Hypothalamus (tissue), 51 donors: ENCODE results near the gene ZNRF3.
"Not testable (repeated sequence)": the region's sequence is repeated elsewhere in the genome, so short reads cannot be mapped to it uniquely, and the experiment has no call there.

Experiments used
- DNase-seq, 51 donors: peaks; one replicate each; lab custom pipeline; 2025; lab: John Stamatoyannopoulos, UW

The ZNRF3 gene

DNA sequence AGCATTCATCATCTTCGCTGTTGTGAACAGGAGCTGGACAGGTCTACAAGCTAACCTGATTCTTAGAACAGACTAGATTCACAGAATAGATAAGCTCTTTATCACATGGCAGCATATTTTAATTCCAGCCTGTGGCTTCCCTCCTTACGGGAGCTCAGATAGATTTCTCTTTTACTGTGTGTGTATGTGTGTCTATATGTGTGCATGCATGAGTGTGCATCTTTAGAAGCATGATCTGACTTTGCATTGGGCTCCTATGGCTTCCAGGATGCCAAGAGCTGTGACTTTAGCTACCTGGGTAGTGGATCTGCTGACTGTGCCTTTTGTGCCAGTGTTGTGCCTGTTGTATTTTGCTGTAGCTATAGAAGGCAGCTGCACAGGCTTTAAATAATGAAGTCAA is 44.3 kb downstream of the ZNRF3 start:
- DNase-seq = no peak

DNA sequence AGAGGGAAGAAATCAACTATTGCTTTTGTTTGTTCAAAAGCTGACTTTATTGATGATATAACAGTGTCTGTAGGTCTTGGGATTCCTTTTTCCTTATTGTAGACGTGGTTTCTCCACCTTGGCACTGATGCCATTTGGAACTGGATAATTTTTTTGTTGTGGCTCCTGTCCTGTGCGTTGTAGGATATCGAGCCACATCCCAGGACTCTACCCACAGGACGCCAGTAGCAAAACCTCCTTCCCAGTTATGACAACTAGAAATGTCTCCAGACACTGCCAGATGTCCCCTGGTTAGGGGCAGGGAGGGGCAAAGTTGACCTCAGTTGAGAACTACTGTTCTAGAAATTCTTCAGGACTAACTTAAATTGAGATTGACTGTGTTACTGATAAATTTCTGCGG is 45.8 kb downstream of the ZNRF3 start:
- DNase-seq = no peak

DNA sequence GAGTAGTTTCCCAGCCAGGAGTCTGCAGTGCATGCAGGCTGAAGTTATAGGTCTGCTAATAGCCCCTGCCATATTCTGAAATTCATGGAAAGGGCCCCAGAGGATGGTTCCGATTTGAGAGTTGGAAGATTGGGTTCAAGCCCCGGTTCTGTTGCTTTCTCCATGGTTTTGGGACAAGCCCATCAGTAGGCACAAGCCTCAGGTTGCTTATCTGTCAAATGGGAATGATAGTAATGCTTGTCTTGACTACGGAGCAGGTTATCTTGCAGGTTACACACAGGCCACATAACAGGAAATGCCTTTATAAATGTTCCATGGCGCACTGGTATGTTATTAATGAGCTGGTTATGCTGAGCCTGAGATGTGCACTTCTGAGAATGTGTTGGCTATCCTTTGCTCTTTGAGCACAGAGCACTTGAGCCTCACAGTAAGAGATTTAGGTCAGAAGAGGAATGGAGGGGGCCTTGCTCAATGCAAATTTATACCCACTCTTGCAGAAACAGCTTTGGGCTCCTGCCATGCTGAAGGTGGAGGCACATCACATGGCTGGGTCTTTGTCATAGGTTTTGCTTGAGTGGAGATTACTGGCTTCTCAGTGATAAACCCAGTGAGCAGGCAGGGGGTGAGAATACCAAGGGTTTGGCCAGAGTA is 47.1 kb downstream of the ZNRF3 start:
- DNase-seq = peak in 1 of 51 donors; percentile 7

DNA sequence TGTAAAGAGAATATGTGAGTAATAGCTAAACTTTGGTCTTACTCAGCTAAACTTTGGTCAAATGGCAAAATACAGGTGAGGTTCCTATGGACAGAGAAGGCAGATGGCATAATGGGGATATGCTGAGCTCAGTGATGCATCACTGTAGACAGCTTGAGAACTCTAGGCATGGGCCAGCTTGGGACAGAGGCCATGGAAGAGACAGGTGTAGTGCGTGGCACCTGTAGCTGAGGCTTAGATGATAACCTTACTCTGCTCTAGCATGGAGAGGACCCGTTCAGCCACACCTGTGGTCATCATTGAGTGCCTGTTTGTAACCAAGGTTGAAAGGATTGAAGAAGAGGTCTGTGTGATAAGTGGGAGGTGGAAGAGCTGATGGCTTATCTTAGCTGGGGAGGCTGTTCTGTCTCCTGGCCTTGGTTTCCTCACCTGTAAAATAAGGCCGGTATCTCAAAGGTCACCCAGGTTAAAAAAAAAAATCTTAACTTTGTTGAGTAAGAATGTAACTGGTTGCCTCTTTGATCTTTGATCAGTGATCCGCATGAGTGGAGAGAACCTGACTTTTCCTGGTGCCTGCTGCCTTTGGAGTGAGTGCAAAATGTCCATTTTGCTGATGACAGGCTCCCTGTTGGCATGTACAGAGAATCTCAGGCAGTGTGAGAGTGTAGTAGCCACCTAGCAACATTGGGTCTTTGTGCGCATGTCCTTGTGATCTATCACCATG is 48.6 kb downstream of the ZNRF3 start:
- DNase-seq = no peak

DNA sequence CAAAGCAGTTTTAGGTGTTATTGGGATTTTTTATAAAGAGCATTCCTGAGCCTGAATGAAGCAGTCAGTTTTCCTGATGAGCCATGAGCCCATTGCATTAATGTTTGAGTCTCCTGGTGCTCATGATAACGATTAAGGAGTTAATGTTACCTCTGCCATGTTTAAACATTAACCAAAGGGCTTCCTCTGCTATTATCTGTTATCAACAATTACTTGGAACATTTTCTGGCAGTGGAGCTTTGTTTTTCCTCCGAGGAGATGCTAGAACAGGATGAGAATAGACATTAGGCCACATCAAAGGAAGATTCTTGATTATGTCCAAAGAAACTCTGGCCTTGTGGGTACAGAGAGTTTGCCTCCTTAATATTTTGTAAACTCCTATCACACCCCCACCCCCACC is 49.9 kb downstream of the ZNRF3 start:
- no peak for DNase-seq

DNA sequence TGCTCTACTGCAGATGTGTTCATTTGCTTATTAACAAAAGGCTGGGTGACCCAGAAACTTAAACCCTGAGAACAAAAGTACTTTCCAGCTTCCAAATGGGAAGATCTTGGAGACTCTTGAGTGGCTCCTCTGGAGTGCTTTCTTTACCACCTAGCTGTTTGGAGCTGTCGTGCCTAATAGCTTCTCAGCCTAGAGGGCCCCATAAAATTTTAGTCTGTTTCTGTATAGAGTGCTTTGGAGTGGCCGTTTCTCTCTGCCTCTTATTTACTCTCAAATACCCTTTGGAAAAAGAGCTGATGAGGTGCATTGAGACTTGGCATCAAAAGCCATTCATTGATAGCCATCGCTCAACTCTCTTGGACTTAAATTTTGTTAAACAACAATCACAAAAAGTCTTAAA is 50.7 kb downstream of the ZNRF3 start:
- DNase-seq = no peak

DNA sequence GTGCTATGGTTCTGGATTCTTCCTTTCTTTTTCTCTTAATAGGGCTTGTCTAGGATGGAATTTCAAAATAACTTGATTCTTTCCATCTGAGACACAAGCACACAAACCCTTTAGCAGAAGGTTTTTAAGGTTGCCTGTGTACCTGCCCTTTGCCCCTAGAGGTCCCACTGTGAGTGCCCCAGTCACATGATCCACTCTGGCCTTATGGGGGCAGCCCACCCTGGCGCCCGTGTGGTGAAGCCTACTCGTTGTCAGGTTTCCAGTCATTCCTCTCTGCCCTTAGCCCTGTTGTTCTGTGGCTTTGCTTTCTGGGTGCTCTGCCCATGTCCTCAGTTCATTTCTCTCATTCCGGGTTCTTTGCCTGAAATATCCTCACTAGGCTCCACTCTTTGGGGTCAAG is 51.8 kb downstream of the ZNRF3 start:
- no peak for DNase-seq

DNA sequence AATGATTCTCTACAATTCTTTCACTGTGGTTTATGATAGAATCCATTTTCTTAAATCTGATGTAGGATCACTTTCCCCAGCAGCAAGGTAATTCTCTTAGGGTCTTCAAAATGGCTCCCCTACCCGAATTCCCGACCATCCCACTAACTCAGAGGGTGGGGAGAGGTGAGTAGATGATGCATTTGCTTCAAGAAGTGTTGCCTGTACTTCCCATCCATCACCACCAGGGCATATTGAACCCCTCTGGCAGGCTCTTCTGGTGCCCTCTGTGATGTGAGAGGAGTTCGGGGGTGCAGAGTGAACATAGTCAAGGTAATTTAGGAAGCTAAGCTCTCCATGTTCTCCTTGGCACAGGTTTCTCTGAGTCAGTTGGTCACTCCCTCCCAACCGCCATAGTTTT is 52.3 kb downstream of the ZNRF3 start:
- no peak for DNase-seq

DNA sequence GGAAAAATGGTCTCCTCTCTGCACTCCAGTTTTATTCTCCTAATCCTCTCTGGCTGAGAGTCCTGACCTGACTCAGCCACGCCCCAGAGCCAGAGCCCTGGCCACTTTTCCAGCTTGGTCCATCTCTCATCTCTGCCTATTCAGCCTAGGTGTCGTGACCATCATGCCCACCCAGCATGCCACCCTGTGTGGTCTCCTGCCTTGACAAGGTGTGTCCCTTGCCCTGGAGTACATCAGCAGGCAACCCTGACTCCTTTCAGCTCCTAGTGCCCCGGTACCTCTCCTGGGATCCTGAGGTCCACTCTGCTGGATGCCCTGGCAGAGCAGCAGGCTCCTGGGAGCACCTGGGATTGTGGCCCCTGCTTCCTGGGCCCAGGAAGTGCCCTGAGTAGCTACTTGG is 52.8 kb downstream of the ZNRF3 start:
- no peak for DNase-seq

DNA sequence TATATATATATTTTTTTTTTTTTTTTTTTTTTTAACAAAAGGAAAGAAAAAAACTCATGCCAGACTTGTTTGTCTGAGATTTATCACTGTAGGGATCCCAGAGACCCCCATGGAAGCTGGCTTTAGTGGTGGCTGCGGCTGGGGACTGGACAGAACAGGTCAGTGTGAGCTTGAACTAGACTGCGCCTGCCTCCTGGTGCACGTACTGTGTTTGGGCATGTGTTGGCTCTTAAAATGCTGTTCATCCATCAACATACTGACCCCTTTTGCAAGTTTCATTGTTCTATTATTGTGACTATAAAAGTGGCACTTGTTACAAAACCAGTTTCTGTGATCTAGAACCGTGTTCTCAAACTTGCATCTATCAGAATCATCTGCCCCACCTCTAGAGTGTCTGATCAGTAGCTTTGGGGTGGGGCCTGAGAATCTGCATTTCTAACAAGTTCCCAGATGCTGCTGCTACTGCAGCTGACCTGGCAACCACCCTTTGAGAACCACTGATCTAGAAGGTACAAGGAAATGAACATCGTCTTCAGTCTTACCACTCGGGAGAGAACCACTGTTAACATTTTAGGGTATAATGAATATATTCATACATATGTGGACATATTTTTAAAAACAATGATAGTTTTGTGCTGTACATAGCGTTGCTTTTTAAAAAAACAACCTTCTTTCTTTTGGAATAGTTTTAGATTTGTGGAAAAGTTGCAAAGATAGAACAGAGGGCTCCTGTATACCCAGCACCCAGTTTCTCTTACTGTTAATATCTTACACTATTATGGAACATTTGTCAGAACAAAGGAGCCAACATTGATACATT is 54.0 kb downstream of the ZNRF3 start:
- no peak for DNase-seq

DNA sequence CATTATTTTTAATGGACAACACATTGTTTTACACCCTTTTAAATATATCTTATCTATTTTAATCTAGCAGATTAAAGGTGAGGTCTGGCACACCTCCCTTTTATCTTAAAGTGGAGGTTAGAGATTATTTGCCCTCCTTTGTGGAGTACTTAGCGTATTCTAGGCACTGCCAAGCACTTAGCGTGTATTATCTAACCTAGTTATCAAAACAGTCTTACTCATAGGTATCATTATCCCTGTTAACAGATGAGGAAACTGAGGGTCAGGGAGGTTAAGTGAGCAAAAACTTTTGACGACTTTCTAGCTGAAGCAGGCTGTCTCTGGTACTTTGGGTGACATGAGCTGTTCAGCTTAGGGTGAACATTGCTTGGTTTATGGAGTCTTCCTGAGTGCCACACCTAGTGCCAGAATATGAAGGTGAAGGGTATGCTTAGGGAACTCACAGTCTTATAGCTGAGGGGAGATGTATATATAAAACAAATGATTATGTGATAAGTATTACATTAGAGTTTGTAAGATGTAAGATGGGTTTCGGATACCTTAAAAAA is 55.0 kb downstream of the ZNRF3 start:
- DNase-seq = no peak

DNA sequence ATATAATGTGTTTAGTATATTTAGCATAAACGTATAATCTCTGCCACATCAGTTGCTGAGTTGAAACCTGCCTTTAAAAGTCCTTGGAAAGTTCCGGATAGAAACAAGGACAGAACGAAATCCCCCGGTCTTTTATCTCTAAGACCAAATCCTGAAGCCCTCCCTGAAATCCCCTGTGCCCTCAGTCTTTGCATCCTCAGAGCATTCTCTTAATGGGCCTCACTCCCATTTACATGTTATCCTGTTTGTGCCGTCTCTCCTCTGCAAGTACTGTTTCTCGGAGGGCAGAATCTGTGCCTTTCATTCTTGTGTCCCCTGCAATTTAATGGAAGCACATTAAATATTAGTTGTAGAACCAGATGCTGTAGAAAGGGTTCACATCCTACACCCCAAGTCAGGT is 56.0 kb downstream of the ZNRF3 start:
- DNase-seq = no peak

DNA sequence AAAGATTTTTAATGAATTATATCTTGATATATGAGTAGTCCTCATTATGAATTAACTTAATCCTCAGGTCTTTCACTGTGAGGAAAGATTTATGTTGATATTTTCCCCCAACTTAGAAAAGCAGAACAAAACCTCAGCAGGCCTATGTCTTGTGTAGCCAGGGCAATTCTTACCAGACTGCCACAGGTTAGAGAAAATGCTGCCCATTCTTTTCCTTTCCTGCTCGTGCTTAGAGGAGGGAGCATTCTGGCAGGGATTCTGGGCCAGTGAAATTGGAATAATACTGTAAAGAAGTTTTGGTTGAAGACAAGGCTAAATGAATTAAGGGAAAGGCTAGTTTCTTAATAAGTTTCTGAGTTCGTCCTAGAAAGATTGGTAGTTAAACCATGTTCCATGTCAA is 56.6 kb downstream of the ZNRF3 start:
- no peak for DNase-seq

DNA sequence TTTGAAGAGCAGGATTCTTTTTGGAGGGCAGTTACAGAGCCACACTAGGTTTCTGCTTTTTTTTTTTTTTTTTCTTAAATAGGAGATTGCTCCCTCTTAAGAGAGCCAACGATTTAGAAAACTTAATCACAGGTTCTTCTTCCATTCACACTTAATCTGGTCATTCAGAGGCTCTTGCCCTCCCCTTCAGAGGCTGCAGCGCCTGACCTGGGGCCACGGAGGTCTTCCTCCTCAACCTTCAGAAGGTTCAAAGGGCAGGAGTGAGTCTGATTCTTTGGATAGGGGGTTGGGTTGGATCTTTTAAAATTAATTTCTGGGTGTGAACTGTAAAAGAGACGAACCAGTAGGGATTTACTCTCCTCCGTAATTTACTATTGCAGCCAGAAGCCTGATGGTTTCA is 57.1 kb downstream of the ZNRF3 start:
- DNase-seq = no peak

DNA sequence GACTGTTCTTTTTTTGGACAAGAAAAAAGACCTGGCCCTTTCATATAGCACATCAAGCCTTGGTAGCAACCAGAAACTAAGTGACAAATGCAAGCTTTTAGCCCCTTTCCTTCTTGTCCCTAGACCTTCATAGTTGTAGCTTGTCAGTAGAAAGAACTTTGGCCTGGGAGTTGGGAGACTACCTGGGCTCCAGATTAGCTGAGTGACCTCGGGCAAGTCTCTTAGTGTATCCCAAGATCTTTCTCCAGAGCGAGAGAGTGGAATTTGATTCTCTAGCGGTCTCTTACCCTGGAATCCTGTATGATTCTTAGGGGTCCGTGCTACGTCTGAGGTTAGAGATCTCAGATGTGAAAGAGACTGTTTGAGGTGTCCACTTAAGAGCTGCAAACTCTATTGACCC is 59.0 kb downstream of the ZNRF3 start:
- no peak for DNase-seq

DNA sequence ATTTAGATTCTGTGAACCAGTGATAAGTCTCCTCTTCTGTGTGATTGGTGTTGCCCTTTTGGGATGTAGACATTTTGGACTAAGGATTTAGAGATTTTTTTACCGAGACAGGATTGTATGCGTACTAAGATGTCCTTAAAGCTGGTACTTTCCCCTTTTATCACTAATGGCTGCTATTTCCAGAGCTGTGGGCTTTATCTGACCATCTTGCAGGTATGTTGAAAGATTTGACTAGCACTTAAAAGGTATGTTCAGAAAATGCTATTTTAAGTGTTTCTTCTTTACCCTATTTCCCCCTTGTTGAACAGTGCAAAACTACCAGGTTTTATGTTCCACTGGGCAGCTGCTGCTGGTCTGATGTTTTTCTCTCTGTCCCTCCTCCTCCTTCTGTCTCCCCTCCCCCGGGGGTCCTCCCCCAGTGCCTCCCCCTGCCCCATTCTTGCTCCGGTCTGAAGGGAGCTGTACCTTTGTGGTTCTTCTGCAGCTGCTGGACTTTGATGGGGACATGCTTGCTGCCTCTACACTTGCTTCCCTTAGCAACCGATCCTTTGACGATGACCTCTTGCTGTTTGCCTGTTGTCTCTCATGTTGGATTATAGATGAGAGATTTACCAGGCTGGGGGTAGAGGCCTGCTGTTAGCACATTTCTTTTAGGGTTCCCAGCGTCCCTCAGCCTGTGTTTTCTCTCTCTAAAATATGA is 59.6 kb downstream of the ZNRF3 start:
- DNase-seq = peak in 1 of 51 donors; percentile 19

DNA sequence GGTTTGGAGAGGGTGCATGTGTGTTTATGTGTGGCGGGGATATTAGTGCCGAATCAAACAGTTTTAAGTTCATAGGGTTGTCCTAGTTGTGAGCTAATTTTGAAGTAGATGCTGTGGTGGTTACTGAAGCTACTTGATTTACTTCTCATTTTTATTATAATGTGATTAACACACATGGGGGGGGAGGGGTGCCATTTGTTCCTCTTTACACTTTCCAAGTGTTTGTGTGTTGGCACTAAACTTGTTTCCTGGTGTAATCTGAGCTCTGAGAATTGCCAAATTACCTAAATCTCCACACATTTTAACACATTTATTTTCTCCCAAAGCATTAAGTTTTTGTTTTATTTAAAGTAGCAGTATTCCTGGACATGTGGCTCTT is 60.1 kb downstream of the ZNRF3 start:
- DNase-seq = no peak

DNA sequence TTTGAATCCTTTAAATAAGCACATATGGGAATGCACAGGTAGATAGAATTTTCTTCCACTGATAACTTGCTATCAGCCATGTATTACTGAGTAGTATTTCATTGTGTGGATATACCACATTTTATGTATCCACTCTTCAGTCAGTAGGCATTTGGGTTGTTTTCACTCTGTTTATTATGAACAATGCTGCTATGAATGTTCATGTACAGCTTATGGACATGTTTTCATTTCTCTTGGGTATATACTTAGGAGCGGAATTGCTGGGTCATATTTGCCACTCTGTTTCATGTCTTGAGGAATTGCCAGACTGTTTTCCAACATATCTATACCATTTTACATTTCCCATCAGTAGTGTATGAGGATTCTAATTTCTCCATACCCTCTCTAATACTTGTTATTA is 63.8 kb downstream of the ZNRF3 start:
- DNase-seq = no peak

DNA sequence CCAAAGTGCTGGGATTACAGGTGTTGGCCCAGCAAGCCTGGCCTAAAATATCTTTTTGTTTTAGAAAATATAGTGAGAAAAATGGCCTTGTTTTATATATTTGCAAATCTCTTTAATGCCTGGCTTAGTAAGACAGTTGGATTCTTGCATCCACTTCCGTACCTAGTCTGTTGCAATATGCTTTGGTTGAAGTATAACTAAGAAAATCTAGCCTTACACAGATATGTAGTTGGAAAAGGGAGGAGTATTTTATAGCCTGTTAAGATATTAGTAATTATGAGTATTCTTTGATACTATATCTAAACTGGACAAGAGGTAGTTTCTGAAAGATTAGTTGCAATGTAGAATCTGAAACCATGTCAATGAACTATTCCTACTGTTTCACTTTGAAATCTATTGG is 65.1 kb downstream of the ZNRF3 start:
- no peak for DNase-seq

DNA sequence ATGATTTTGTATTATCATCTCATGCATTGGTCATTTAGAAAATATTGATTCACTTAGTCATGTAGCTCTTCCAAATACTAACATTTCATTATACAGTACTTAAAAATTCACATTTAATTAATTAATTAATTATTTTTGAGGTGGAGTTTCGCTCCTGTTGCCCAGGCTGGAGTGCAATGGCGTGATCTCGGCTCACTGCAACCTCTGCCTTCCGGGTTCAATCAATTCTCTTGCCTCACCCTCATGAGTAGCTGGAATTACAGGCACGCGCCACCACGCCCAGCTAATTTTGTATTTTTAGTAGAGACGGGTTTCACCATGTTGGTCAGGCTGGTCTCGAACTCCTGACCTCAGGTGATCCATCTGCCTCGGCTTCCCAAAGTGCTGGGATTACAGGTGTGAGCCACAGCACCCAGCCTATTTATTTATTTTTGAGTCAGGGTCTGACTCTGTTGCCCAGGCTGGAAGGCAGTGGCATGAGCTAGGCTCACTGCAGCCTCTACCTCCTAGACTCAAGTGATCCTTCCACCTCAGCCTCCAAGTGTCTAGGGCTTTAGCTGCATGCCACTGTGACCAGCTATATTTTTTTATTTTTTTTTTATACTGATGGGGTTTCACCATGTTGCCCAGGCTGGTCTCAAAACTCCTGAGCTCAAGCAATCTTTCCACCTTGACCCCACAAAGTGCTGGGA is 65.6 kb downstream of the ZNRF3 start:
- DNase-seq = not testable (repeated sequence)
